OCI-LY7 (cell line): ENCODE results near the gene CNNM4. TPM values are rescaled to one million over a fixed set of nuclear protein-coding genes. Genes with fewer than 3 reads are reported as not detected.

Experiments
- BruUV-seq: library from RNA; stranded (reverse); fragments of 400-500 nt; replicated peaks from 2 replicates; lab custom pipeline; 2021; lab: Mats Ljungman, UMichigan
- CTCF ChIA-PET: fragments of 300-600 bp; sonication (Branson Sonifier 250); formaldehyde crosslinking; loops from one replicate; lab custom pipeline; 2022; ENCODE audit warnings: antibody characterized with exemption; ENCODE audit not compliant: unreplicated experiment; lab: Charles Lee
- POLR2A ChIA-PET: fragments of 300-600 bp; sonication (Branson Sonifier 250); formaldehyde crosslinking; loops from one replicate; lab custom pipeline; 2022; ENCODE audit warnings: antibody characterized with exemption; lab: Charles Lee
- DNase-seq: peaks from one replicate; pipeline ENCODE4 v3.0.0-alpha.2; 2015; ENCODE audit warnings: low spot score
- H2AFZ ChIP-seq: fragments of 200-600 bp; sonication (generic), shearing (Covaris generic); 2 replicates; pipeline ENCODE4 v1.6.1; 2014; ENCODE audit warnings: mild to moderate bottlenecking, antibody characterized with exemption, low read length, moderate library complexity
- H3K27ac ChIP-seq: fragments of 200-600 bp; sonication (generic); 2 replicates; pipeline ENCODE4 v1.5.1; 2014; ENCODE audit warnings: mixed run types, low read depth, mild to moderate bottlenecking, moderate library complexity, low read length, inconsistent platforms; ENCODE audit not compliant: poor library complexity, severe bottlenecking
- H3K36me3 ChIP-seq: fragments of 200-600 bp; sonication (generic); 2 replicates; pipeline ENCODE4 v1.6.1; 2014; ENCODE audit warnings: mild to moderate bottlenecking, antibody characterized with exemption, low read length, moderate library complexity, mixed read lengths; ENCODE audit not compliant: insufficient read depth
- H3K4me1 ChIP-seq: fragments of 200-600 bp; sonication (generic); 2 replicates; pipeline ENCODE4 v1.5.1; 2014; ENCODE audit warnings: mild to moderate bottlenecking, low read length; ENCODE audit not compliant: insufficient read depth, poor library complexity, severe bottlenecking
- H3K4me2 ChIP-seq: fragments of 200-600 bp; sonication (generic); 2 replicates; pipeline ENCODE4 v1.6.1; 2014; ENCODE audit warnings: mild to moderate bottlenecking, low read length
- H3K4me3 ChIP-seq: fragments of 200-600 bp; sonication (generic); 2 replicates; pipeline ENCODE4 v1.5.1; 2014; ENCODE audit warnings: mild to moderate bottlenecking, low read depth, low read length; ENCODE audit not compliant: poor library complexity, severe bottlenecking
- H3K79me2 ChIP-seq: fragments of 200-600 bp; sonication (generic); 2 replicates; pipeline ENCODE4 v1.6.1; 2016; ENCODE audit warnings: low read depth, mild to moderate bottlenecking, low read length, moderate library complexity, mixed read lengths; ENCODE audit not compliant: insufficient read depth
- H3K9me2 ChIP-seq: fragments of 200-600 bp; sonication (generic); 2 replicates; pipeline ENCODE4 v1.6.1; 2016; ENCODE audit warnings: mild to moderate bottlenecking, low read length, mixed read lengths; ENCODE audit not compliant: insufficient read depth
- H3K9me3 ChIP-seq: fragments of 200-600 bp; sonication (generic); 2 replicates; pipeline ENCODE4 v1.6.1; 2014; ENCODE audit warnings: mild to moderate bottlenecking, mixed run types, low read length, mixed read lengths
- H4K20me1 ChIP-seq: fragments of 200-600 bp; sonication (generic); 2 replicates; pipeline ENCODE4 v1.6.1; 2014; ENCODE audit warnings: mild to moderate bottlenecking, antibody characterized with exemption, low read length, moderate library complexity, mixed read lengths; ENCODE audit not compliant: insufficient read depth
- CTCF ChIP-seq: fragments of 200-600 bp; sonication (generic); conservative IDR thresholded peaks from 2 replicates; pipeline ENCODE4 v1.5.1; 2014; ENCODE audit warnings: mild to moderate bottlenecking, antibody characterized with exemption, low read length, moderate library complexity, mixed read lengths
- EZH2phosphoT487 ChIP-seq: fragments of 200-600 bp; sonication (generic); IDR thresholded peaks from 2 replicates; pipeline ENCODE4 v1.6.1; 2018; ENCODE audit warnings: low read depth, borderline replicate concordance, mild to moderate bottlenecking, mixed run types, antibody characterized with exemption, low read length, moderate library complexity, mixed read lengths
- intact Hi-C: fragments of 100-400 bp; cut with micrococcal nuclease; formaldehyde crosslinking; loops from one replicate; pipeline ENCODE4 v1.10.0; 2022; ENCODE audit not compliant: unreplicated experiment
- total RNA-seq, 2 experiments: library from RNA; depleted of rRNA in 1 of 2; stranded (reverse); fragments of >200 nt in 1 of 2; shearing (Covaris generic) in 1 of 2; gene quantifications; 2 replicates each; pipeline ENCODE4 v1.2.3, GENCODE V29; 2014 to 2022

Gene CNNM4
- total RNA-seq, 2 experiments from 2014 or later = 5.1 to 6.4 TPM

- peaks cover 8% of the 10 kb centered on the region; the same call in 1 of the 2 replicates for H3K36me3 ChIP-seq
- ChIA-PET POLR2A (interaction anchor here (0.6 to 1.1 kb wide), 6 partner anchors 44 to 1683 kb away, joined by 3 to 6 read pairs (median 3); no protein-coding TSS in a partner anchor), CTCF (interaction anchor here (0.6 to 1.4 kb wide), 4 partner anchors 9 to 103 kb away, joined by 3 to 5 read pairs (median 4); no protein-coding TSS in a partner anchor)
- peaks cover 14% of the 10 kb centered on the region for H3K4me1 ChIP-seq
- H4K20me1 ChIP-seq = no peaks in the 10 kb centered on the region
- peak within 1 kb of the TSS; percentile 77 for H3K4me3 ChIP-seq
- BruUV-seq = no TSS peak
- no peaks in the 10 kb centered on the region for H3K9me3 ChIP-seq
- DNase-seq = peak; percentile 99
- peak; percentile 81 for TF ChIP-seq CTCF
- no peak for TF ChIP-seq EZH2phosphoT487
- H3K27ac ChIP-seq = peak within 1 kb of the TSS; percentile 62
- intact Hi-C loops = loop anchor here (1.0 to 5.0 kb wide), 6 partner anchors 41 to 255 kb away; partner anchors contain the start of genes ANKRD36, CNNM3, CNNM4 and KANSL3
- peak within 1 kb of the TSS; percentile 76 for H3K4me2 ChIP-seq
- peaks cover 12% of the 10 kb centered on the region; the same call in 1 of the 2 replicates for H3K79me2 ChIP-seq
- no peaks in the 10 kb centered on the region for H3K9me2 ChIP-seq
- peak within 1 kb of the TSS; percentile 53 for H2AFZ ChIP-seq
These were observed 97.1 kb downstream of the CNNM4 start, which contains the start of gene ANKRD39 for GRCh38 chr2:96857667-96858372. ANKRD39 (minus strand) TSS chr2:96858016; CDS start chr2:96857987, 29 bp downstream.

- CTCF ChIA-PET = no interaction called here
- Histone ChIP-seq H3K4me3 (no peak overlapping the region), H3K4me2 (no peak overlapping the region), H3K36me3 (no peaks in the 10 kb centered on the region), H4K20me1 (no peaks in the 10 kb centered on the region), H3K79me2 (peaks cover 12% of the 10 kb centered on the region; the same call in 1 of the 2 replicates), H3K27ac (no peak overlapping the region), H3K9me2 (no peaks in the 10 kb centered on the region), H3K4me1 (peaks cover 14% of the 10 kb centered on the region), H3K9me3 (no peaks in the 10 kb centered on the region), H2AFZ (no peak overlapping the region)
- no TSS peak for BruUV-seq
- no peak for DNase-seq
- intact Hi-C loops = loop anchor here (5.0 kb wide), 2 partner anchors 97 to 222 kb away; partner anchors contain the start of genes CNNM4 and KANSL3
- no peak for TF ChIP-seq CTCF
- no peak for TF ChIP-seq EZH2phosphoT487
- POLR2A ChIA-PET = no interaction called here
These were observed 98.5 kb downstream of the CNNM4 start for GRCh38 chr2:96859099-96859649.
